SW480 (cell line): Measurements from ENCODE around the gene UBAP2.

ENCODE experiments used
- DNase-seq: peaks from one replicate; pipeline ENCODE4 v3.0.0-alpha.2; 2016; ENCODE audit warnings: low spot score

UBAP2 gene, protein sequence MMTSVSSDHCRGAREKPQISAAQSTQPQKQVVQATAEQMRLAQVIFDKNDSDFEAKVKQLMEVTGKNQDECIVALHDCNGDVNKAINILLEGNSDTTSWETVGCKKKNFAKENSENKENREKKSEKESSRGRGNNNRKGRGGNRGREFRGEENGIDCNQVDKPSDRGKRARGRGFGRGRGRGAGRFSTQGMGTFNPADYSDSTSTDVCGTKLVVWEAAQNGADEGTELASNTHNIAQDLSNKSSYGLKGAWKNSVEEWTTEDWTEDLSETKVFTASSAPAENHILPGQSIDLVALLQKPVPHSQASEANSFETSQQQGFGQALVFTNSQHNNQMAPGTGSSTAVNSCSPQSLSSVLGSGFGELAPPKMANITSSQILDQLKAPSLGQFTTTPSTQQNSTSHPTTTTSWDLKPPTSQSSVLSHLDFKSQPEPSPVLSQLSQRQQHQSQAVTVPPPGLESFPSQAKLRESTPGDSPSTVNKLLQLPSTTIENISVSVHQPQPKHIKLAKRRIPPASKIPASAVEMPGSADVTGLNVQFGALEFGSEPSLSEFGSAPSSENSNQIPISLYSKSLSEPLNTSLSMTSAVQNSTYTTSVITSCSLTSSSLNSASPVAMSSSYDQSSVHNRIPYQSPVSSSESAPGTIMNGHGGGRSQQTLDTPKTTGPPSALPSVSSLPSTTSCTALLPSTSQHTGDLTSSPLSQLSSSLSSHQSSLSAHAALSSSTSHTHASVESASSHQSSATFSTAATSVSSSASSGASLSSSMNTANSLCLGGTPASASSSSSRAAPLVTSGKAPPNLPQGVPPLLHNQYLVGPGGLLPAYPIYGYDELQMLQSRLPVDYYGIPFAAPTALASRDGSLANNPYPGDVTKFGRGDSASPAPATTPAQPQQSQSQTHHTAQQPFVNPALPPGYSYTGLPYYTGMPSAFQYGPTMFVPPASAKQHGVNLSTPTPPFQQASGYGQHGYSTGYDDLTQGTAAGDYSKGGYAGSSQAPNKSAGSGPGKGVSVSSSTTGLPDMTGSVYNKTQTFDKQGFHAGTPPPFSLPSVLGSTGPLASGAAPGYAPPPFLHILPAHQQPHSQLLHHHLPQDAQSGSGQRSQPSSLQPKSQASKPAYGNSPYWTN

DNA sequence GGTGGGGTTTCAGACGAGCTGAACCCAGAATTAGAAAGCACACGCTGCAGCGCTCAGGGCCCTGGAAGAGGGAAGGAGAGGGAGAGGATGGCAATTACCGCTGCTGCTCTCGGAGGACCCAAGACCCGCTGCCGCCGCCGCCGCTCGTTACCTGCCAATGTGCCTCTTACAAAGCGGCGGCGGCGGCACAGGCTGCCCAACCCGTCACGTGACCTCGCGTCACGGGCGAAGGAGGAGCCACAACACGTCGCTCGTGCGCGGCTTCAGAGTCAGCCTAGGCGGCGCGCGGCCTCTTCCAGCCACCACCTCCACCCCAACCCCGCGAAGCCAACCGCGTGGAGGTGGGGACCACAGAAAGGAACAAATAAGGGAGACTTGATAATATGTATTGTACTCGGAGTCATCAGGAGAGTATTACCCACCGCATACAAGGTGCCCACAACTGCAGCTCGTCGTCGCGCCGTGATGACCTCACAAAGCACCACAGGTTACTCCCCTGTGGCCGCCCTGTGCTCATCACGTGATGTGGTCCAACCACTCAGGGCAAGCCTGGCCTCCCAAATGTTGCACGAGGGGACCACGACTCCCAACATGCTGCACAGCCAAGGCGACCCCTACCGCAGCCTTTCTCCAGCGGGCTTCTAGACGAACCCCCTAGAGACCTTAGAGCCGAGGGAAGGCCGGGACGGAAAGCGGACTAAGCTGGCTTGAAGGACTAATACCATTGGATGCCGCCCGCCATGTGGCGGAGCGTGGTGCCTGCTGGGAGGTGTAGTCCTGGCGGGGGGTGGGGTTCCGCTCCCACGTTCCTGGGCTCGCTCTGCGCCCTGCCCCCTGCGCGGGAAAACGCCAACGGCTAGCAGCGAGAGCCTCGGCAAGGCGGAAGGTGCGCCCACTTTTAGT, at the start of gene UBAP2:
TSS of gene UBAP2 (minus strand) at position 161 of the 903 bp plus-strand sequence. CDS start 31,739 bp downstream, outside the sequence.
- peak; percentile 95 for DNase-seq

DNA sequence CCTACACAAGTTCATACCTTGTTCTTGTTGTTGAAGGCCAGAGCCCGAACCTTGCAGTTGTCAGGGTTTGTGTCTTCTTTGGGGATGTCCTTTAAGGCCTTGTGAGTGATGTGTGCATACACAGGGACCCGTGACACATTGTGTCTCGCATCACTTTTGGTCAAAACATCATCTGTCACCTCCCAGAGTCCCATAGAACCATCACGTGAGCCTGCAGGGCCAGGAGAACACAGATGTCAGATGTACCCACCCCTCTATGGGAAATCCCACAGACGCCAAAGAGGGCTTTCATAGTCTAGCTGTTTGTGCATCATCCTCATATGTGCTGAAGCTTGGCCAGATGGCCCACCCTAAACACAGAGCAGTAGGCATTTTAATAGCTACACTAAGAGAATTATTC, 49.6 kb upstream of the UBAP2 start:
- no peak for DNase-seq

DNA sequence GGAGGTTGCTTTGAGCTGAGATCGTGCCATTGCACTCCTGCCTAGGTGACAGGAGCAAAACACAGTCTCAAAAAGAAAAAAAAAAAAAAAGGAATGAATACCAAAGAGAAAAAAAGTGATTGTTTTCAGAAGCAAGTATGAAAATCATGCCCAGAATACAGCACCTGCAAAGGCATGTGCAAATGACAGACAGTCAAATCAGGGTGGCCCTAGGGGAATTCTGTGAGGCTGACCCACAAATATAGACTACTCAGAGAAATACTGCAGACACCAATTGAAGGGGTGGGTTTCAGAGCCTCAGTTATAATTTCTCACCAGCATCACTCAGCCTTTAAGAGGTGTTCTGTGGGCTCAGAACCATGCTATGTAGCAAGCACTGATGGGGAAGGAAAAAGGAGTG, 49.2 kb upstream of the UBAP2 start:
- DNase-seq, result no peak

DNA sequence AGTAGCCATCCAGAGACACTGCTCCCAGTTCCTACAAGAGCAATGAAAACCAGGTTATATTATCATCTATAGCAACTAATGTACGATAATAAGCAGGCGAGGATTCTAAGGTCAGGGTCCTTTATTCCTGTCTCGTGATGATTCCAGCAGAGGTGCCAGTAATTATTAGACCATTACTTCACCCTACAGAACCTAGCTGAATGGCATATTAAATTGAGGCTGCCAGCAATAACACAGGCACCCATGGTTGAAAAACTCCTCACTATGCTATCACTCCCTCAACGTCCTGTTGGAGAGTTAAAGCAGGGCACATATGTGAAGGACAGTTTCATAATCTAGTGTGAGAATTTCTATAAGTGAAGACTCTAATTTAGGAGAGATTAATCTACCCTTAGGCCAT, 48.1 kb upstream of the UBAP2 start:
- no peak for DNase-seq

DNA sequence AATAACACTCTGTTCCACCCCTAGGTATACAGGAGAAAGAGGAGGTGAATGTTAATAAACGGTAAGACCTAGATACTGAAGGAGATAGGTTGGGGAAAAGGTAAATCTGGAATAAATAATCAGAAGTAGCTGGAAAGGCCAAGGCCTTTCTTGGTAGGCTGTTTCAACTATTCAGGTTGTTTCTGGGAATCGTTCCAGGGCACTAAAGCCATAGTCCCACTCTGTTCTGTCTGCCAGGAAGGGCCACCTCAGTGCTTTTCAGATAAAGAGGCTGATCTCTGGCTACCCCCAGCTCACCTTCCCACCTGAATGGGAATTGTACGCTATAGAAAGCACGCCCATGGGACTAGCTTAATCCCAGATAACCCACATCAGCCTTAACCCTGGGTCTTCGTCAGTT, 44.9 kb upstream of the UBAP2 start:
- DNase-seq, result no peak

DNA sequence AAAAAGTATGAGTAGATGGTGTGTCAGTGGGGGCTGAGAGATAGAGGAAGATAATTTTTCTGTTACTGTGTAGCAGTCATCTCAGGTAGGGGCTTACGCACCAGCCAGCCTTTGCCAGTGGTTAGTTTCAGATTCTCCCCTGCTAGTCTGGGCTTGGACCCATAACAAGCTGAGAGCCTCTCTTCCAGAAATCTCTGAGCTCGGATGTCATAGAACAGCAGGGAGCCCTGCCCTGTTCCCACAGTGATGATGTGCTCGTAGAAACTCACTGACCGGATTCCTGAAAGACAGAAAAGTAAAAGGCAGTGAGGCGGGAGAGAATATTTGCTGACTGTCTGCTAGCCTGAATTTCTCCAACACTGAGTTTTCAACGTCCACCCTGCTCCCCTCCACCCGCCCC, 40.6 kb upstream of the UBAP2 start:
- DNase-seq, result no peak

DNA sequence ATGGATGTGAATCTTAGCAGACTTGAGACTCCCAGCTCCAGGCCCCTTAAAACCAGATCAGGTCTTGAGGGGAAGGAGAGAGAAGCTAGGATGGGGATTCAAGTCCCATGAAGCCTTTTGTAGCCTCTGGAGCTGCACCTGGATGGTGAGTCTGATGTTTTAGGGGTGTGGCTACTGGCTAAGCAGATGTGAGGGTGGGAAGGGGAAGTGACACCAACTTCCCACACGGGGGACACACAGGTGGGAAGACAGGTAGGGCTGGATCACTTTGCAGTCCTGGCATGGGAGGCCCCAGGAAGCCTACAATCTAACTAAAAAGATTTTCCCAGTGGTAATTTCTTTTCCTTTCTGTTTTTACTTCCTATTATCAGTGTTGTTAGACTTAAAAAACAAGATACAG, 38.7 kb upstream of the UBAP2 start:
- no peak for DNase-seq

DNA sequence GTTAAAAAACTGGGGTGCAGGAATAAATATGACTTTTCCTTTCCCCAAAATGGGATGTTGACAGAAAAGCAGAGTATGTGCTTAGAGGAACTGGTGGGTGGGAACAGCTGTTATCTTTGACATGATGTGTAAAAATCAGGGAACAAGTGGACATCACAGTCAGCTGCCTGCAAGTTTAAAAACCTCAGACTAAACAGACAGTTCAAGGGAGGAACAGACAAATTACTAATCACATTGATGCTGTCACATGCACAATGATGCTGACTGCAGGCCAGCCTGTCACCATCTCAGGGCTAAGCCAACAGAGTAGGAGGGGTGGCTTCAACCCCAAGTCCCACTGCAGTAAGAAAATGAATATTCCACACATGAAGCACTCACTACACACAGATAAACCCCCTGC, 38.2 kb upstream of the UBAP2 start:
- no peak for DNase-seq

DNA sequence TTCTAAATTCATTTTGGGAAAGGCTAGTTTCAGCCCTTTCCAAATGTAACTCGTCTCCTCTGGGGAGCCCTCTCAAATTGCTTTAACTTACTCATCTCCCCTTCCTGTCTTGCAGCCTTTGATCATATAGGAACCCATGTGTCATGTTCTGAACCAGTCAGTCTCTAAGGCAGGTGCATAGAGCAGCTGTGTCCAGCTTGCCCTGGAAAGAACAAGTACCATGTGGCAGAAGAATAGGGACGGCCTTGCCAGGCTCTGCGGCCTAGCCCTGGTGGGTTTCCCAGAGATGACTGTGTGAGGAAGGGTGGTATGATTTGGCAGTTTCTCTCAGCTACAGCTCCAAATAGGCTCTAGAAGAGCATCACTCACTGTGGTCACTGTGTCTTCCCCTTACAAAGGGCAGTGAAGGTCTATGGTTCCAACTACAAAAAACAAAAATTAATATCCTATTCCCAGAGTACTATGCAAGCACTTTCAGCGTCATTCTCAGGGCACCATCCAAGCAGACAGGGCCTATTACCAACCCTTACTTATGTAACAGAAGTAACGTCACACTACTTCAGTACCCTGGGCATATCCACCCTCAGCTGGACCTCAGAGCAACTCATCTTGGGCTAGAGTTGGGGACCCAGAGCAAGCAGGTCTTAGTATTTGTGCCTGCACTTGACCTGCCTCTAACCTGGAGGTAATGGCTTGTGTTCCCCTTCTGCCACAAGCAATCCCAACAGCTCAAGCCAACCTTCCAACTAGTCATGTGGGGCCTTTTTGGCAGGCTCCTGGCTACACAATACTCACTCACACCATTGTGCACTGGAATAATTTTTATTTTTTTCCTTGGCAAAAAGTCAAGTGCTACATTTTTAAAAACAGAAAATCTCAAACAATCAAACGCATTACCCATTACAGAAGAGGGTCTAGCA, 37.2 kb upstream of the UBAP2 start:
- DNase-seq, result no peak

DNA sequence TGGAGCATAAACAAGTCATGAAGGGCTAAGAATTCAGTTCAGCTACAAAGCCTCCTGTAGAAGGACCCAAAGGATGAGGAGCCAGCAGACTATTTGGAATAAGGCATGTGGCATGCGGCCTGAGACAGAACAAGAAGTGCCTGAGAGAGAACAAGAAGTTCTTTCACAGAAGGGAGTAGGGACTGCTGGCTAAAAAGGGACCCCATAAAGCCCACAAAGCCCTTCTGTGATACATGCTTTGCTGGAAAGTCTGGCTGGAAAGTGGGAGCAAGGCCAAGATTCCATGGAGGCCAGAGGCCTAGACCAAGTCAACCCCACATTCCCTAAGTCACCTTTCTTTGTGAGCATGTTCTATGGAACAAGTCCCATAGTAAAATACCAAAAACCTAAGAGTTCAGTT, 35.9 kb upstream of the UBAP2 start:
- no peak for DNase-seq

DNA sequence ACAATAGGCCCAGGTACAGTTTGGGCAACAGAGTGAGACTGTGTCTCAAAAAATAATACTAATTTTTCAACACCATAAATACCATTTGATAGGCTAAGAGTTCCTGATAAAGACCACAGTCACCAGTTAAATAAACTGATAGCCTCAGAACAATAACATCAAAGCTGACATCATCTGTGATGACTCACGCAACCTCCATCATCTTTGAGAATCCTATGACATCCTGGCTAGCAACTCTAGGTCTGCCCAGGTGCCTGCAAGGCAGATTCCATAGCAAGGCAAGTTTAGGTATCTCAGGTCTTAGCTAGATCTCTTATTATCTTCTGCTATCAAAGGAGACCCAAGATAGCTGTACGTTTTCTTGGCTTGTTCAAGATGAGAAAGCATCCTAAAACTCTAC, 30.5 kb upstream of the UBAP2 start:
- DNase-seq, result peak; percentile 74

DNA sequence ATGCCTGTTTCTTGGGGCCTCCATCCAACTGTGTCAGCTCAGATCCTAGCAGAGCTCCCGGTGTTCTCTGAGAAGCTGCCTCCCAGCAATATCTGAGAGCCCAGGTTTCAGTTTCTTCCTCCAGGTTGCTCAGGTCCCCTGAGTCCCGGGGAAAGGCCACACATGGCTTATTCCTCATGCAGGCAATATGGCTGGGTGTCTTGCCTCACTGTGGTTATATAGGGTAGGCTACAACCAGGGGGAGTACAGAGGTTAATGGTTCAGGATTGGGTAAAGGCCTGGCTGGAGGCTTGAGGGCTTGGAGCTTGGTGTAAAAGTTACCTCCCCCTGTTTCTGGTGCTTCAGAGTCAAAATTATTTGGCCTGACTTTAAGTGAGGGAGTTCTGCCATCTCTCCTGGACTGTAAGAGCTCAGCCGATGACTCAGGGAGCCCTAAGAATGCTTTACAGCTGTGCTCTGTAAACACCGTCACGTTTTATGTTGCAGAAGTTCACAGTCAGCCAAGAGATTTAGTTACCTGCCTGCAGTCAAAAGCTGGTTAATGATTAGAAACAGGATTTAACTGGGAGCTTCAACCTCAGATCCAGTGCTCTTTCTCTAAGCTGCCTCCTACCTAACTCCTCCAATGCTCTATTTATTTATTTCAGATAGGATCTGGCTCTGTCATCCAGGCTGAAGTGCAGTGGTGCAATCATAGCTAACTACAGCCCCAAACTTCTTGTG, 24.3 kb upstream of the UBAP2 start:
- peak; percentile 68 for DNase-seq

DNA sequence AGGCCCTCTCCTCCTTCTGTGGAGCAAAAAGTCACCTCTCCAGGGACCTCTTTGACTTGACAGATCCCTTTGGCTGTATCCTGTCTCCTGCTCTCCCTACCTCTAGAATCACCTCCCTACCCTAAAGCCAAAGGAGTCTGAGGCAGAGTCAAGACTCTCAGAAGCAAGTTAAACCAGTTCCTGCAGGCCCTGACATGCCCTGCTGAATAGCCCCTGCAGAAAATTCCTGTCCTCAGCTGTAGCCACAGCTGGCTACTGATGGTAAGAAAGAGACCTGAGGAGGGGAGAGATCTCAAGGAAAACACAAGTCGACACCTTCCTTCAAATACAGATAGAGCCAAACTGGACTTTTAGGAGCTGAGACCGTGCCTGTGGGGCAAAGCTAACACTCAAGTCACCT, 23.7 kb upstream of the UBAP2 start:
- DNase-seq, result no peak

DNA sequence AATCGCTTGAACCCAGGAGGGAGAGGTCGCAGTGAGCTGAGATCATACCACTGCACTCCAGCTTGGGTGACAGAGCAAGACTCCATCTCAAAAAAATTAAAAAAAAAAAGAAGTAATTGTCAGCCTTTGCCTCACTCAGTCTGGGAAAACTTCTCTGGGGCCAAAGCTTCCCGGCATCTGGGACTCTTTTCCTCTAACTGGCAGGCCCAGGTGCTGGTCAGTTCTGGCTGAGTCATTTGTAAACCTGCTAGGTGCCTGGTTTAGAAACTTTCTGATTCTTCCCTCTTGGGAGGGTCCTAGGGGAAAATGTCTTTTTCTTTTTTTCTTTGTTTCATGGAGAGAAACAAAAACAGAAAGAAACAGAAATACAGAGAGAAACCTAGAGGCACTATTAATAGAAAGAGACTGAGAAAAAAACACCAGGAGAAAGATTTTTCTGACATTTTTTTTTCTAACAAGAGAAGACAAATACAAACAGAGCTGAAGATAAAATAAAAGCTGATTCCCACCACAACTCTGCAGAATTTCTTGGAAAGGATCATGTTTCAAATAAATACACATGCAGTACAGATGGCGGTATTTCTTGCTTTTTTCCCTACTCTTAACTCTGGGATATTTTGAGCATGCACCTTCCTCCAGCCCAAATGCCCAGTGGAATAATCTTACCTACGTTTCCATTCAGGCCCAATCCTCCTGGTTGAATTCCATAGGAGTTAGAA, 22.1 kb upstream of the UBAP2 start:
- no peak for DNase-seq

DNA sequence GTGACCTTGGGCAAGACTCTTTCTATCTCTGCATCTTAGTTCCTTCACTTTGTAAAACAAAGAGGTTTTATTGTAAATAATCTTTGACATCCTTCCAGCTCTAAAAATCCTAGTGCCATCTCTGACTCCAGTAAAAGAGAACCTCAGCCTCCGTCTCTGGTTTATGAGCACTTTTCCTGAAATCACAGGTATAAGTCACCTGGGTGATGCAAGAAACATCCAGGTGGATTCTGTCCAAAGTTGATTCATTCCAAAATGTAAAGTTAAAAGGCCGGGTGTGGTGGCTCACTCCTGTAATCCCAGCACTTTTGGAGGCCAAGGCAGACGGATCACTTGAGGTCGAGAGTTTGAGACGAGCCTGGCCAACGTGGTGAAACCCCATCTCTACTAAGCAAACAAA, 21.1 kb upstream of the UBAP2 start:
- DNase-seq, result no peak

DNA sequence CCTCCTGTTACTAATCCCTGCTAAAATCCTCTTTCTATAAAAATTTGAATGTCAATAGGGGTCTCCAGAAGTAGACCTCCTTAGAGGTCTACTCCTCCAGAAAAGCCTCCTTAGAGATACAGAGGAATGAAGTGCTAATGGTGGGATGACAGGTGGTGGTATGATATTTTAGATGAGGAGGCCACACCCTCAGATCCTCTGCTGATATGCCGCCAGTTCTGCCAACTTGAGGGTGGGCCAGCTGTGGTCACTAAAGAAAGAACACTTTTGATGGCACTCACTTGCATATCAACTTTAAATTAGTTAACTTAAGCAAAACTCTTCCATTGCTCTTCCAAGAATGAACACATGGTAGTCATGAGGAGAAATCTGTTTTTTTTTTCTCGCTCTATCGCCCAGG, 16.9 kb upstream of the UBAP2 start:
- no peak for DNase-seq

DNA sequence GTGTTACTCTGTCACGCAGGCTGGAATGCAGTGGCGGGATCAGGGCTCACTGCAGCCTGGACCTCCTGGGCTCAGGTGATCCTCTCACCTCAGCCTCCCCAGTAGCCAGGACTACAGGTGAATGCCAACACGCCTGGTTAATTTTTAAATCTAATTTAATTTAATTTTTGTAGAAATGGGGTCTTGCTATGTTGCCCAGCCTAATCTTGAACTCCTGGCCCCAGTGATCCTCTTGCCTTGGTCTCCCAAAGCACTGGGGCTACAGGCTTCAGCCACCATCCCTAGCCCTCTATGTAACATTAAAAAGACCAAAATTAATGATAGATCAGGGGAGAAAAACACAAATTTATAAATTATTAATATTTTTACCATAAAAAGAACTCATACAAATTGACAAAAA, 11.3 kb upstream of the UBAP2 start:
- DNase-seq, result no peak

DNA sequence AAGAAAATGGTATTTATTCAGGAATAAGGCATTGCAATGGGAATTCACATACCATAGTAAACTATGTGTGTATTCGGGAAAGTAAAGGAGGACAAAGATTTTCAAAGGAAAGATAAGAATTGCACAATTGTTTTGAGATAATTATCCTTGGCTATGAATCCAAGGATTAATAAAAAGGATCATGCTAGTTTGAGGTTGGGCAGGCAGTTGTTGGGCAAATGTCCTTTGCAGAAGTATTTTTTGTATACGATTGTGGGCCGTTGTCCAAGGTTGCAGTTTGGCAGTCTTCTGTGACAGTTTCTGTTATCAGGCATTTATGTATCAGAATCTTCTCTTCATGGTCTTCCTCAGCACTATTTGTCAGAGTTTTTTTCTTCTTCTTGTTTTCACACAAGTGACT, 10.6 kb upstream of the UBAP2 start:
- no peak for DNase-seq

DNA sequence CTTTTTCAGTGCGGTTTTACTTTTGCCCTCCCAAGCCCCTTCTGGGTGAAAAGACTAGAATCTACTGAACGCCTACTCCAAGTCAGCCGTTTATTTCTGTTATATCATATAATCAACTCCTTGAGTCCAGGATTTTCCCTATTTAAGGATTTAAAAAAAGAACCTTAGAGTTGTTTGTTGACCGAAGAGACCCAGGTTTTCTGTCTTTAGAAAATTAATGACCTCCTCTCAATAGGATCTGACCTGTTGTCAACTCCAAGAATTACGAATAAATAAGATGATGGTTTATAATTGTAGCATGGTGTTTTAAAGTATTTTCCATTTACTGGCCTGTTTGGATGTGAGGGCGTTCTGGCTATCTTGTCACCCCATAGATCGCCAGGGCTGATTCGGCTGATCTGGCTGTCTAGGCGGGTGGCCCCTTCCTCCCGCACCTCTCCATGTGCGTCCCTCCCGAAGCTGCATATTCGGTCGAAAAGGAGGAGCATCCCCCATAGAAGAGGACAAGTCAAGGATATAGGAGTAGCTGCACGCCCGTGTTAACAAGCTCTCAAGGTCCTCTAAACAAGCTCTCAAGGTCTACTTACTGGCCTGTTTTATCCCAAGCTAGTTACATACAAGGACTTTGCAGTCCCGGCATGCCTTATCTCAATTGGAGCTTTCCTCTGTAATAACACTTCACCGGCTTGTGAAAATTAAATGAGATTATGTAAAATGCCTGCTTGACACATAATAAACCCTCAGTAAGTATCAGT, 1.1 kb upstream of the UBAP2 start:
- DNase-seq, result no peak
